HFFc6 (cell line): ENCODE data around the gene FAM53B. TPM values are rescaled to one million over a fixed set of nuclear protein-coding genes. Genes with fewer than 3 reads are reported as not detected.

Source experiments
- DNase-seq: peaks from one replicate; pipeline ENCODE4 v3.0.0-alpha.2; 2018
- H3K27ac Mint-ChIP-seq: 2 replicates; pipeline ENCODE4 v1.8.0; 2020; ENCODE audit warnings: mild to moderate bottlenecking, mixed read lengths
- H3K27me3 Mint-ChIP-seq: 2 replicates; pipeline ENCODE4 v1.8.0; 2021; ENCODE audit warnings: mild to moderate bottlenecking, moderate library complexity, mixed read lengths; ENCODE audit not compliant: insufficient read depth
- H3K36me3 Mint-ChIP-seq: 2 replicates; pipeline ENCODE4 v1.8.0; 2021; ENCODE audit warnings: low read depth, mixed read lengths
- H3K4me1 Mint-ChIP-seq: 2 replicates; pipeline ENCODE4 v1.8.0; 2020; ENCODE audit warnings: low read depth, mixed read lengths
- H3K4me3 Mint-ChIP-seq: 2 replicates; pipeline ENCODE4 v1.8.0; 2020; ENCODE audit warnings: mild to moderate bottlenecking, moderate library complexity, mixed read lengths
- H3K9me3 Mint-ChIP-seq: 2 replicates; pipeline ENCODE4 v1.8.0; 2020; ENCODE audit warnings: mild to moderate bottlenecking, mixed read lengths
- CTCF ChIP-seq: fragments of 200-600 bp; sonication (generic); IDR thresholded peaks from 2 replicates; pipeline ENCODE4 v1.5.0; 2021; ENCODE audit warnings: antibody characterized with exemption, mild to moderate bottlenecking
- total RNA-seq, 6 experiments: library from RNA; stranded (reverse); fragmentation: NEBNext Ultra II Directional; extraction: Animal tissue kit (Norgen Biotek cat#: 25700); gene quantifications; 2 replicates in 1 of 6; 3 replicates in 5 of 6; pipeline ENCODE4 v1.2.3, GENCODE V29; 2021

FAM53B gene
- total RNA-seq, 6 experiments from 2014 or later = 9.3 to 10.6 (median 10.4) TPM

- TF ChIP-seq CTCF = peak; percentile 69
- peak; percentile 42 for DNase-seq
- Mint-ChIP-seq H3K4me3 (no peak overlapping the region; the same call in 1 of the 2 replicates), H3K9me3 (no peaks in the 10 kb centered on the region), H3K27ac (peak overlapping the region; percentile 93), H3K4me1 (peaks cover 43% of the 10 kb centered on the region), H3K36me3 (no peaks in the 10 kb centered on the region), H3K27me3 (peaks cover 4% of the 10 kb centered on the region; the same call in 1 of the 2 replicates)
Measured at GRCh38 chr10:124745673-124746072, 1.5 kb upstream of the FAM53B start.

GRCh38 chr10:124745252-124745651 lies 1.1 kb upstream of the FAM53B start:
- no peak for TF ChIP-seq CTCF
- no peak for DNase-seq
- Mint-ChIP-seq H3K36me3 (no peaks in the 10 kb centered on the region), H3K4me3 (peak overlapping the region; percentile 82), H3K27ac (peak overlapping the region; percentile 93), H3K27me3 (peaks cover 4% of the 10 kb centered on the region; the same call in 1 of the 2 replicates), H3K9me3 (no peaks in the 10 kb centered on the region), H3K4me1 (peaks cover 47% of the 10 kb centered on the region)

- TF ChIP-seq CTCF = no peak
- peak overlapping the region; percentile 98 for H3K4me3 Mint-ChIP-seq
- H3K4me1 Mint-ChIP-seq = peaks cover 59% of the 10 kb centered on the region
- DNase-seq = peak; percentile 32
- no peaks in the 10 kb centered on the region for H3K36me3 Mint-ChIP-seq
- no peaks in the 10 kb centered on the region for H3K9me3 Mint-ChIP-seq
- peak overlapping the region; percentile 95 for H3K27ac Mint-ChIP-seq
- H3K27me3 Mint-ChIP-seq = peaks cover 4% of the 10 kb centered on the region
Measured at GRCh38 chr10:124743191-124744101, 732 bp downstream of the FAM53B start.

- peaks cover 4% of the 10 kb centered on the region for H3K27me3 Mint-ChIP-seq
- no peaks in the 10 kb centered on the region for H3K36me3 Mint-ChIP-seq
- peak overlapping the region; percentile 98 for H3K4me3 Mint-ChIP-seq
- H3K27ac Mint-ChIP-seq = peak overlapping the region; percentile 51
- peaks cover 59% of the 10 kb centered on the region for H3K4me1 Mint-ChIP-seq
- DNase-seq = no peak
- peak; percentile 63 for TF ChIP-seq CTCF
- no peaks in the 10 kb centered on the region for H3K9me3 Mint-ChIP-seq
Measured at GRCh38 chr10:124742413-124743190, 1.6 kb downstream of the FAM53B start.

GRCh38 chr10:124741922-124742412 lies 2.2 kb downstream of the FAM53B start:
- Mint-ChIP-seq H3K4me3 (peak overlapping the region; percentile 98), H3K36me3 (no peaks in the 10 kb centered on the region), H3K27ac (no peak overlapping the region), H3K27me3 (peaks cover 4% of the 10 kb centered on the region), H3K4me1 (peaks cover 59% of the 10 kb centered on the region), H3K9me3 (no peaks in the 10 kb centered on the region)
- TF ChIP-seq CTCF = no peak
- no peak for DNase-seq
